Keratinocyte (primary cell): ENCODE measurements around the gene FAM221A.

Experiments used
- CTCF ChIP-seq, 3 experiments: IDR thresholded peaks in 1 of 3; conservative IDR thresholded peaks in 1 of 3; optimal IDR thresholded peaks in 1 of 3; 2 replicates in 2 of 3; 3 replicates in 1 of 3; pipeline versions ENCODE3 to v1.5.1; 2011; ENCODE audit warnings: low read length in 3 of 3, mild to moderate bottlenecking in 3 of 3, moderate library complexity in 2 of 3, control low read depth in 1 of 3, inconsistent platforms in 1 of 3; ENCODE audit not compliant: insufficient read depth in 2 of 3; ENCODE audit errors: extremely low read depth in 1 of 3
- EZH2 ChIP-seq: IDR thresholded peaks from one replicate; pipeline ENCODE4 v1.6.1; 2012; ENCODE audit warnings: inconsistent platforms, mild to moderate bottlenecking, low read length, moderate library complexity

DNA sequence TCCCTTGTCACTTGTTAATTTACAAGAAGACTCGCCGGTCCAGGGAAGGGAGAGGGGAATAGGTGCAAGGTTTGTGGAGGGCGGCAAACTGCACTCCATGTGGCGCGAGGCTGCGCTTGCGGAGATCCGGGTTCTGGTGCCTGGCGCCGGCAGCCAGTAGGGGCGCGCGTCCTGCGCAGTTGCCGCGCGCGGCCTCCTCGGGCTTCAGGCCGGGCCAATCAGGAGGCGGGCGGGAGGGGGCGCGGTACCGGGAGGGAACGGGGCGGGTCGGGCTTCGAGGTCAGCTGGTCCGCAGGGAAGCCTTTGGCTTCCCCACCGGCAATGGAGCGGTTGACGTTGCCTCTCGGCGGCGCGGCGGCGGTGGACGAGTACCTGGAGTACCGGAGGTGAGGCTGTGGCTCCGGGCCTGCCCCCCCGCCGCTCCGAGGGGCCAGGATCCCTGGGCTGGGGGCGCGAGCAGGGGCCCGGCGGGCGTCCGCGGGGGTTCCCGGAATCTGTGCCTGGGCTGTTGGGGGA lies at the start of gene FAM221A:
- TF ChIP-seq CTCF (optimal IDR thresholded peaks at IDR 0.05 in 1 of 3, IDR thresholded peaks at IDR 0.05 in 1 of 3, conservative IDR thresholded peaks at IDR 0.05 in 1 of 3; ENCODE audit: extremely low read depth in 1 of 3, insufficient read depth in 2 of 3, low read length in 3 of 3) (peak; percentile 18 to 85 (median 70)), EZH2 (no peak)
